Gastroesophageal sphincter (tissue), 3 donors: ENCODE data around the gene REPS2.

Source experiments
- EP300 ChIP-seq: sonication (generic); formaldehyde crosslinking; IDR thresholded peaks from one replicate; pipeline ENCODE4 v1.6.1; 2017; ENCODE audit warnings: antibody characterized with exemption, mild to moderate bottlenecking
- POLR2A ChIP-seq, 2 donors: fragments of 450-650 bp; IDR thresholded peaks; one replicate each; pipeline ENCODE4 v1.6.1; 2017; ENCODE audit warnings: antibody characterized with exemption in 2 of 2, mild to moderate bottlenecking in 2 of 2, moderate library complexity in 1 of 2
- POLR2AphosphoS5 ChIP-seq: sonication (generic); formaldehyde crosslinking; IDR thresholded peaks from one replicate; pipeline ENCODE4 v1.6.1; 2017; ENCODE audit warnings: antibody characterized with exemption
- TF ChIP-seq, protein P1 (sequence below), 4 experiments: fragments of 200-600 bp in 2 of 4; fragments of 450-650 bp in 2 of 4; sonication (generic) in 1 of 4; IDR thresholded peaks; one replicate each; pipeline ENCODE4 v1.5.1; 2017 to 2019; ENCODE audit warnings: antibody characterized with exemption in 4 of 4, mild to moderate bottlenecking in 2 of 4, moderate library complexity in 2 of 4

DNA sequence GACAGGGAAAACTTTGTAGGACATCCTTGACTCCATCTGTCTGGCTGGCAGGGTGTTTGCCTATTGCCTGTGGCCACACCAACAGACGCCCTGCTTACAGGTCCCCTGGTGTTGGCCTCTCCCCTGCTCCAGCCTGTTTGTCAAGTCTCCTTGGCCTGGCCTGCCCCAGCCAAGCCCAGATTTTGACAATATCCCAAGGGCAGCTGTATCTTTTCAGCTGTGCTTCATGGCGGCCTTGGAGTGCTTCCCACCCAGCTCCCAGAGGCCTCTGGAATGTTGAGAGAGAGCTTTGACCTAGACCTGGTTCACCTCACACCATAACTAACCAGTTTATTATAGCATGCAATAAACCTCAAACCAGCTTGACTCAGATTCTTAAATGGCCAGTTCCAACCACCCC lies 224.5 kb downstream of the REPS2 start:
- no peak for TF ChIP-seq POLR2A (IDR thresholded peaks at IDR 0.05)
- TF ChIP-seq, protein P1, sequence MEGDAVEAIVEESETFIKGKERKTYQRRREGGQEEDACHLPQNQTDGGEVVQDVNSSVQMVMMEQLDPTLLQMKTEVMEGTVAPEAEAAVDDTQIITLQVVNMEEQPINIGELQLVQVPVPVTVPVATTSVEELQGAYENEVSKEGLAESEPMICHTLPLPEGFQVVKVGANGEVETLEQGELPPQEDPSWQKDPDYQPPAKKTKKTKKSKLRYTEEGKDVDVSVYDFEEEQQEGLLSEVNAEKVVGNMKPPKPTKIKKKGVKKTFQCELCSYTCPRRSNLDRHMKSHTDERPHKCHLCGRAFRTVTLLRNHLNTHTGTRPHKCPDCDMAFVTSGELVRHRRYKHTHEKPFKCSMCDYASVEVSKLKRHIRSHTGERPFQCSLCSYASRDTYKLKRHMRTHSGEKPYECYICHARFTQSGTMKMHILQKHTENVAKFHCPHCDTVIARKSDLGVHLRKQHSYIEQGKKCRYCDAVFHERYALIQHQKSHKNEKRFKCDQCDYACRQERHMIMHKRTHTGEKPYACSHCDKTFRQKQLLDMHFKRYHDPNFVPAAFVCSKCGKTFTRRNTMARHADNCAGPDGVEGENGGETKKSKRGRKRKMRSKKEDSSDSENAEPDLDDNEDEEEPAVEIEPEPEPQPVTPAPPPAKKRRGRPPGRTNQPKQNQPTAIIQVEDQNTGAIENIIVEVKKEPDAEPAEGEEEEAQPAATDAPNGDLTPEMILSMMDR (IDR thresholded peaks at IDR 0.05), result no peak
- TF ChIP-seq POLR2AphosphoS5, result no peak
- TF ChIP-seq EP300, result no peak
